HG02870 (cell line): ENCODE results near the gene ANTXRL.
"Not testable (repeated sequence)": the region's sequence is repeated elsewhere in the genome, so short reads cannot be mapped to it uniquely, and the experiment has no call there.

Experiments
- ATAC-seq: cut with Tn5 transposase; IDR thresholded peaks from one replicate; pipeline ENCODE4 v1.9.1; 2021; ENCODE audit warnings: mild to moderate bottlenecking, moderate library complexity; ENCODE audit not compliant: unreplicated experiment

ANTXRL gene

DNA sequence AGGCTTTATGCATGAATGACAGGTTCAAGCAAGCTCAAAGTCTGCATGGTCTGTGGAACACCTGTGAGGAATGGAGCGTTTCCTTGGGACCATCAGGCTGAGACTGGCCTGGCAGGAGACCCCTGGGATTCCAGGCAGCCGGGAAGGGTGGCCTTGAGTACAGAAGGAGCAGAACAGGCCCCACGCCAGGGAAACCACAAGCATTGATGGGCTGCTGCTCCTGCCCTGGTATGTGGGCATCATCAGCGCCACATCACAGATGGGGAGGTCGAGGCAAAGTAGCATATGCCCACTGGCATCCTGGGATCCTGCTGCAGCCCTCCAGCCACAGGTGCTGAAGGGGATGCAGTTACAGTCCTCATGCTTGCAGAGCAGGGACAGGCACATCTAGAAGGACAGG is 40.9 kb downstream of the ANTXRL start:
- no peak for ATAC-seq

DNA sequence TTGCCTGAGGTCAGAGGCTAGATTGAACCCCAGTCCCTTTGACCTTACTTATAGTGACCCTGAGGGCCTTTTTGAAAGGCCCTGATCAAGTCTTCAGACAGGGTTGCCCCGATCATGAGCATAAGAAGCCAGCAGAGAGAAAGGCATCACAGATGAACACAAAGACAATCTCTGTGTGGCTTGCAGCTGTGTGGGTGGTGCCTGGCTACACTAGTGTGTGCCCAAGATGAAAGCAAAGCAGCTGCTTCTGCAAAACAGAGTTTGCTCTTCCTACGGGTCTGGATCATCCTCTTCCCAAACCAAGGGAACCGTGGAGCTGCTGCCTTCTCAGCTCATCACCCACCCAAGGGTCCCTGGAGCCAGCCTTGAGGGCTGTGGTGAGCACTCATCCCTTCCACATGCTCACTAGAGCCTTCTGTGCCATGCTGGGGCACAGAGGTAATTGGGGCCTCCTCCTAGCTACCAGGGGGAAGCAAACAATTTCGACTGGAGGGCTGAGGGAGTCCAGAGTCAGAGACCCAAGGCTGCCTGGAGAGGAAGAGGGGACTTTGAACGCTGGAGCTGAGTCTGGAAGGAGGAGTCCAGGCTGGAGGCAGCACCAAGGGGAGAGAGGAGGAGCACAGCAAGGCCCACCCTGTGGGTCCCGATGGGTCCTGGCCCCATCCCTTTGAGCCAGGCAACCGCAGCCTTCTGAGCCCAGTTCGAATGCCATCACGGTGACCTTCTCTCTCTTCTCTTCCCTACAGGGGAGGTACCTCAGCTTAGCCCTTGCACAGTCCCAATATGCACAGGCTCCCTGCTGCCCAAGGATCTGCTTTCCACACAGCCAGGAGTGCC is 42.3 kb downstream of the ANTXRL start:
- no peak for ATAC-seq

DNA sequence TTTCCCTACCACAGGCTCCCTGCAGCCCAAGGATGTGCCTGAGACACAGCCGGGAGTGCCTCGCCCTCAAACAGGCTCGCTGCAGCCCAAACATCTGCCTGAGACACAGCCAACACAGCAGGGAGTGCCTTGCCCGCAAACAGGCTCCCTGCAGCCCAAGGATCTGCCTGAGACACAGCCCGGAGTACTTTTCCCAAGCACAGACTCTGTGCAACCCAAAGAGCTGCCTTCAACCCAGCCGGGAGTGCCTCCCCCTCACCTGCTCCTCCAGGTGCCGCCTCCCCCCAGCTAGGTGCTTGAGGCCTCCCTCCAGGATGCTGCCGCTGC is 42.9 kb downstream of the ANTXRL start:
- no peak for ATAC-seq

DNA sequence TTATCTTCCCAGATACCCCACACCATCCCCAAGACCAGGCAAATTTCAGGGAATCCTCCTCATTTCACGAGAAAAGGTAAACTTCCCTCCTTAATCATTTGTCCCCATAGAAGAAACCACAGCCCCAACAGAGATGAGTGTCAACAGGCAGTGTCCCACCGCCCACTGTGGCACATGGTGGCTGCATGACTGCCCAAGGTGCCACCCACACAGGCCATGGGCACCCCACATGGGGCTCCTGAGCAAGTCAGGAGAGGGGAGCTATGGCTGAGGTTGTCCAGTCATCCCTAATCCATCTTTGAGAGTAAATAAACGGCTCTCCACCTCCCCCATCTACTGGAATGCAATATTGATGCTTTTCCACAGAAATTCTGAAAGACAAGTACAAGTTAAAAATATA is 44.1 kb downstream of the ANTXRL start:
- ATAC-seq, result no peak

DNA sequence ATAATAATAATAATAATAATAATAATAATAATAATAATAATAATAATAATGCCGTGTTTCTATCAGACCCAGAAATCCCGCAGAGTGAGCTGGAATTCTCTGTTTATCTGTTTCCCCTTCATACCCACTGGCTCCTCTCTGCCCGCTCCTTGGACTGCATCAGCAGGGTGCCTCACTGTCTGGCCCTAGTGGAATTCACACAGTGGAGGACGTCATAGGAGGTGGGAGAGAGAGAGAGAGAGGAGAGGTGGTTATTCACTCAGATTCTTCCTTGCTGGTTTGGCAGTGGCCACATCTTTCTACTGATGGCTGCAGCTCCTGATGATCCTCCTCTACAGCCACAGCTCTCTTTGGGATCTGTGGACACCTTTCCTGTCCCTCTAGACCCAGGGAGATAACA is 78.7 kb downstream of the ANTXRL start:
- not testable (repeated sequence) for ATAC-seq

DNA sequence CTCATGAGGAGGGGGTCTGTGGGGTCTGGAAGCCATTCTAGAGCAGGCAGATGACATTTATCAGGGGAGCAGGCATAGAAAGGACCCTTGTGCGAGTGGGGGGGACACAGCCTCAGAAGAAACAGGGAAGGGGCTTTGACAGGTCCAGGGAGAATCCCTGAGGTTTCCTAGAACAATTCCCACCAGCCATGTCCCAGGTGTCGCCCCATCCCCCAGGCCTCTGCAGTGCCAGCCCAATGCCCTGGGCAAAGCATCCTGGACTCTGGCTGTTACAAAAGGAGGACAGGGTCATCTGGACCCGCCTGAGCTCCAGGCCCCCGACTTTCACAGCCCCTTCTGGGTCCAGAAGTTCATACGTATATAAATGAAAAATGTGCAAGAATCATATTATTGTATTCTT is 80.4 kb downstream of the ANTXRL start:
- ATAC-seq, result not testable (repeated sequence)

DNA sequence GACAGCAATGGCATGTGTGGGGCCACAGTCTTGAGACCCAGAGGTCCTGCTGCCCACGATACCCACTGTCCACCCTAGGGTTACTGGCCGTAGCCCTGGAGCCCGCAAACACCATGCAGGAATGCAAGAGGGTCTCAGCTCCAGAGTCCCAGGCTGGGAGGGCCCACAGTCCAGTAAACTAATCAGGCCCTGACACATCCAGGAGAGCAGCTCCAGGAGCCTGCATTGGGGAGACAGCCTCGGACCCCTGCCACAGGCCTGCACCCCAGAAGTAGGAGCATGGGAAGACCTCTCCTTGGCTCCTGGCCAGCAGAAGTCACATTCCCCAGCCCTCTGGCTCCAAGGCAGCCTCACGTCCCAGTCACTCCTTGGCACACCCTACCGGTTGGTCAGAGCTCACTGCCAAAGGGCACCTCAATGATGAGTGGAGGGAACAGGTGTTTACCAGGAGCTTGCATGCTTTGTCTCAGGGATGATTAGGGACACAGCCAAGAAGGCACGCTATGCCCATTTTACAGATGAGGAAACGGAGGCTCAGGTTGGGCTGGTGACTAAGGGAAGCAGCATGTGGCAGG is 81.0 kb downstream of the ANTXRL start:
- ATAC-seq, result not testable (repeated sequence)

DNA sequence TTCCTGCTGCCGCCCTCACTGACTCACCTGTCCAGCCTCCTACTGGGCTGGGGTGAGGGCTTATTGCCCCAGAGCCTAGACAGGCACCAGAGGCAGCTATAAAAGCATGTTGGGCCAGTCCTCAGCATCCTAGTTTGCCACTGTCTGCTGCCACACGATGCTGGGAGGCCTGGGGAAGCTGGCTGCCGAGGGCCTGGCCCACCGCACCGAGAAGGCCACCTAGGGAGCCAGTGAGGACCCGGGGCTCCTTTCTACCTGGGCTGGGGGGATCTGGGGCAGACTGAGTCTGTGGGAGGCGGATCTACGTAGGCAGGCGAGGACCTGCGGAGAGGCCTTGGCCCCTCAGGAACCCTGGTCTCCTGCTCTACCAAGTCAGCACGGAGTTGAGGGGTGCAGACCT is 82.2 kb downstream of the ANTXRL start:
- ATAC-seq, result not testable (repeated sequence)

DNA sequence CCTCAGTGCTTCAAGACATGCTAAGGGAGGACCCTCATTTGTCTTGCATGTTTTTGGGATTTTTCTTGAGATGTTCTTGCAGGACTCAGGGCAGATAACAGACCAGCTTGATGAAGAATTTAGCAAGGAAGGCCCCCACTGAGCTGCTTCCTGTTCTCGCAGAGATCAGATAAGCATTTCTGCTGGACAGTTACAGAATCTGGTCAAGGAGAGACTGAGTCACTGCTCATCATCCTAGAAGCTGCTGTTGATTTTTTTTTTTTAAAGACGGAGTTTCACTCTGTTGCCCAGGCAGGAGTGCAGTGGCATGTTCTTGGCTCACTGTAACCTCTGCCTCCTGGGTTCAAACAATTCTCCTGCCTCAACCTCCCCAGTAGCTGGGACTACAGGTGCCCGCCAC is 87.6 kb downstream of the ANTXRL start:
- ATAC-seq, result not testable (repeated sequence)

DNA sequence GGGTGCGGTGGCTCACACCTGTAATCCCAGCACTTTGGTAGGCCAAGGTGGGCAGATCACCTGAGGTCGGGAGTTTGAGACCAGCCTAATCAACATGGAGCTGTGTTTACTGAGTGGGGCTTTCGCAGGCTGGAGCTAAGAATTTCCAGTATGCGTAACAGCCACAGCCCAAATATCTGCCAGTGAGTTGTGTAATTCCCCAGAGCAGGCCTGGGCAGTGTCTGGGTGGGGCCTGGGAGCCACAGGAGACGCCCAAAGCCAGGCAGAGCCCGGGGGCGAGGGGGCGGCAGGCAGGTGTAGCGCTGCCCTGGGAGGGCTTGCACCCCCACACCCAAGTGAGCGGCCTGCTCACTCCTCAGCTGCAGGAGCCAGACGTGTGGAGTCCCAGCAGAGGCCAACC is 88.6 kb downstream of the ANTXRL start, which contains the start of gene ANXA8L1:
Gene ANXA8L1, plus strand, starts transcription at position 371 of the 400 bp plus-strand sequence. CDS start 76 bp downstream, outside the sequence.
- not testable (repeated sequence) for ATAC-seq

DNA sequence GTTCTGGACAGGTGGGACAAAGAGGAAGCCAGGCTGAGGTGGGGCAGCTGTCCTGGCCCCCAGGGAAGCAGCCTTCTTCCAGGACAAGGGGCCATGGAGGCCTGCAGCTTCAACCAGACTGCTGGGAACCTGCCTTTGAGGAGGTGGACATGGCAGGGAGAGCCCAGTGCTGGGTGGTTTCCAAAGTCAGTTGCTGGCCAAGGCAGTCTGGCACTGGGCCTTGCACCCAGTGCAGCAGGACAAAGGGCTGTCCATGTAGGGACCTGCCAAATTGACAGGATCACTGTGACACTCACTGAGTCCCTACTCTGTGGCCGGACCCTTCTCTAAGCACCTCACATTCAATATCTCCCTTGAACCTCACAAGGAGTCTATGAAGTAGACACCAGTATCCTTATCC is 90.2 kb downstream of the ANTXRL start:
- not testable (repeated sequence) for ATAC-seq

DNA sequence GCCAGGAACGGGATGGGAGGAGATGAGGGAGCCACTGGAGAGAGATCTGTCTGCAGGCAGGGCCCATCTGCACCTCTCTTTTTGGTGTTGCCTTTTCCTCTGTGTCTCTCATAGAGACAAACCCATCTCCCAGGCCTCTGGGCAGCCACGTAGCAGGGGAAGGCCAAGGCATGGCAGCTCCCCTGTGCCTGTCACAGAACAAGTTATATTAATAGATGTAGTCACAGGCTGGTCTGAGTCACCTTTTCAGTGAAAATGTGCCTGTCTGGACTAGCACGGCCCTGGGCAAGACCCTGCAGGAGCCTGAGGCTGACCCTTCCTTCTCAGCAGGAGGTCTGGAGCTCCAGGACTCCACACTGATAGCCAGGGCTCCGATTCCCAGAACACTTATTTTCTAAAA is 90.9 kb downstream of the ANTXRL start:
- not testable (repeated sequence) for ATAC-seq

DNA sequence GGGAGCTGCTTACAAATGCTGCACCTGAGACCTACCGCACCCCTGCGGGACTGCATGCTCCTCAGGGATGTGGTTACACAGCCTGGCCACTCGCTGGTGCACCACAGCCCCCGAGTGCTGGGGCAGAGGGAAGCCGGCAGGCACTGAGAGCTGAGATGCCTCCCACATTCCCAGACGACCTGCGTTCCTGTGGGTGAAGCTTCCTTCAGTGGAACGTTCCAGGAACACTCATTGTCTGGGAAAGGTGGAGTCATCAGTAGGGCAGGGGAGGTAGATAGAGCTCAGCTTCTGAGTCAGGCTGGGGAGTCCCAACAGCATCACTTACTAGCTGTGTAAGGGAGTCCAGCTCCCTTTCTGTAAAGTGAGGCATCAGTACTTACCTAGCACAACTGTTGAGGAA is 91.3 kb downstream of the ANTXRL start:
- not testable (repeated sequence) for ATAC-seq

DNA sequence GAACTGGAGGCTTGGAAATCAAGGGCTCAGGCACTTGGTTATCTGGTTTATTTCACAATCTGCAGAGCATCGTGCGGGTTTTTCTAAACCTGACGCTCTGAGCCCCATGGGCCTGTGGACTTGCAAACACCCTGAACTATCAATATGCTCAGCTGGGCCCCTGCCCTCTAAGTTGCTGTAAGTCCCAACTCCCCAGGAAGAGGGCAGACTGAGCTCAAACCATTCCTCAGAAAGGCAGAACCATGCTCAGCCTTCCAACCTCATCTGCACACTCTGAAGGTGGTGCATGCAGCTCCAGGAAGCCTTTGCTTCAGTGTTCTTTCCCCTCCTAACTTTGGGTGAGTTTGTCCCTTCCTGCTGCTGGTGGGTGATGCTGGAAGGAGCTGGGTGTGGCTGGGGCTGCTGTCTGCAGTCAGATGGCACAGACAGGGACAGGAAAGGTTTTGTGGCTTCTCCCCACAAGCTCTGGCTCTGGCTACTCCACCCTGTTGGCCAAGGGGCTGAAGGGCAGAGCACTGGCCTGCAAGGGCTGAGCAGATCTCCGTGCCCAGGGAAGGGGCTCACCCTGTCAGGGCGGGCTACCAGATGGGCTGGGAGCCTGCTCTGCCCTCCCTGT is 92.5 kb downstream of the ANTXRL start:
- ATAC-seq, result not testable (repeated sequence)
